Fibroblast of skin of abdomen (primary cell): Measurements from ENCODE around the gene UST.

Experiments used
- DNase-seq: peaks from one replicate; pipeline ENCODE4 v3.0.0-alpha.2; 2013

Gene UST

DNA sequence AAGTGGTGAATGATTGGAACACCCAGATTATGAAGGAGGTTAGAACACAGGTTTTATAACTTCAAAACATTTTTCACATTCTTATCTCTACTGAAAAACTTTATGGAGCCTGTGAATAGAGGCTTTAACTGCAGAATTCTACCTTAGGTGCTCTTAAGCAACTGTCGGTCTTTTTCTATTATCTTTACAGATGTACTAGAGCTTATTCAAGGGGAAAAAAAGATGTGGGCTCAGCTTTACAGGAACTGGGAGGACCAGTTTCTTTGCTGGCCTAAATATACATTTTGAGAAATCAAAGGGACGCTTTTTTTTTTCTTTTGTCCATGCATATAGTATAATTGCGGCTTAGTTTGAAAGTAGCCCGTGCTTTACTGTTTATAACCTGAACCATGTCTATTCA lies 58.9 kb downstream of the UST start:
- no peak for DNase-seq

DNA sequence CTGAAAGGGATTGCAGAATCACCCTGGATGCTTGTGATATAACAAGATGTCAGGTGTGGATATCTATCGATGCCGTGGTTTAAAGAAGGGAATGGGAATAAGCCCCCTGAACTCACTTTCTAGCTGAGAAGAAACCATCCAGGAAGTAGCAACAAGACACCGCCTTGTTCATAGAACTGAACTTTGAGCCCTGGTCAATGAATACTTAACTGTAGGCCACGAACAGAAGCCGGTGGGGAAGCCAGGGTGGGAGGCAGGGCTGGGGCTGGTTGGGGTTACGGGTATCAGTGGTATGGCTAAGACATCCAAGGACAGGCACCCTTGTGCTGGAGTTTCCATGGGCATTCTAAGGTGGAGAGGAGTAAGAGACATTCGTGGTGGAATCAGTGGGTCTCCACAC lies 61.0 kb downstream of the UST start:
- no peak for DNase-seq

DNA sequence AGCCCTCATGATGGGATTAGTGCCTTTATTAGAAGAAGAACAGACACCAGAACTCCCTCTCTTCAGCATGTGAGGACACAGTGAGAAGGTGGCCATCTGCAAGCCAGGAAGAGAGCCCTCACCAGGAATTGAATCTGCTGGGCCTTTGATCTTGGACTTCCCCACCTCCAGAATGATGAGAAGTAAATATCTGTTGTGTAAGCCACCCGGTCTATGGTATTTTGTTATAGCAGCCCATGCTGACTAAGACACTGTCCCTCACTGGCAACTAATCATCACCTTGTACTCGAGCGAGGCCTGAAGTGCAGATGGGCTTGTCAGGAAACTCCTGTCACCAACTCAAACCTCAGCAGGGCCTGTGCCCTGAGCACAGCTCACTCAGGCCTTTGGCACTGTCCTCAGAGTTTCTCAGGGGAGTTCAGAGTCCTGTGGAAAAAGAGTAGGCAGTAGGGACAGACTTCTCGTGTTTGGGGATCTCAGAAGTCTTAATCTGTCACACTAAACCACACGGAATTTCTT lies 62.0 kb downstream of the UST start:
- no peak for DNase-seq

DNA sequence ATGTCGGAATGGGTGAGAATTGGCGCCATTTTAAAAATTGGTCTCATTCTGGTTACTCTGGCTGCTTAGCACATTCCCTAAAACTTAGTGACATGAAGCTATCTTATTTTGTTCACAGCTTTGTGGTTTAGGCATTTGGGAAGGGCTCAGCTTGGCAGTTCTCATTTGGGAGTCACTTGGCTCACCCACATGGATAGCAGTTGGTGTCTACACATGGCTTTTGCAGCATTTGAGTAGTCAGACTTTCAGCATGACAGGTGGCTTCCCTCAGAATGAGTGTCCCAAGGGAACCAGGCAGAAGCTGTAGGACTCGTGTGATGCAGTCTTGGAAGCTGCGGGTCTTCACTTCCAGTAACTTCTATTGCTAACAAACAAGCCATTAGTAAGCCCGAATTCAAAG lies 64.6 kb downstream of the UST start:
- no peak for DNase-seq

DNA sequence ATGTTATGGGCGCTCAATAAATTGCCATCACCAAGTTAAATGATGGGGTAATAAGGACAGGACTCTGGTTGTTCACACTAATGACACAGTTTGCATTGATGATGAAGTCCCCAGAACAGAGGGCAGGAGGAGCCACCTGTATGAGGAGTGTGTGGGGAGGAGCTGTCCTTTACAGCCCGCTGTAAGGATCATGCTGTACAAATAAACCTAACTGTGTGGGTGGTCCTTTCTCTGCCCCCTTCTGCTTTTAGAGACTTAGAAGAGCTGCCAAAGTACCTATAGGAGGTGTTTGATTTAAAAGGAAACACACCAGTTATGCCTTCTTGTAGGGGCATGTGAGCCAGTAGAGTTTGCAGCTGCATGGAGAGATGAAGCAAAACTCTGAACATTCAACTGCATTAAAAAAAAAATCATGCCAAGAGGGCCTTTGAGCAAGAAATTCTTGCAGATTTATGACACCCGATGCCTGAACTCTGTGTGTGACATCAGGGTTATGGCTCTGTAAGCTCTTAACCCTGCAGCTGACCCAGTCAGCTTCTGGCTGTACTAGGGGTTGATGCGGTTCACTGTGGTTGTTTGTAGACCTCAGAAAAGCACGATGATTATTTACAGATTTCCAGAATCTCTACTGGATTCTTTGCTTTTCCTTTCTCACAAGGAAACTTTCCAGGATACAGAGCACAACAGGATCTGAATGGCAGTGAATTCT lies 67.4 kb downstream of the UST start:
- DNase-seq, result no peak

DNA sequence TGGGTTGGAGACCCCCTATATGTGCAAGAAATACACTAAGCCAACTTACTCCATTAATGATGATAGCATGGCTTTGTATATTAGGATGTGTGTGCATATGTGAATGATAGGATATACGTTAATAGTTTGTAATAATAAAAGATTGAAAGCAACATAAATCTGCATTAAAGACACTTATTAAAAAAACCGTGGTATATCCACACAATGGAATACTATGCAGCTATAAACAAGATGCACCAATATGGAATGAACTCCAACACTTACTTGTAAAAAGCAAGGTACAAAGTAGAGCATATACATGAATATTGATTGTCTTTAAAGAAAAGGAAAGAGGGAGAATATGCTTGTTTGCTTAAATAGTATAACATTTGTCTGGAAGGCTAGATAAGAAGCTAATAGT lies 68.0 kb downstream of the UST start:
- DNase-seq, result no peak

DNA sequence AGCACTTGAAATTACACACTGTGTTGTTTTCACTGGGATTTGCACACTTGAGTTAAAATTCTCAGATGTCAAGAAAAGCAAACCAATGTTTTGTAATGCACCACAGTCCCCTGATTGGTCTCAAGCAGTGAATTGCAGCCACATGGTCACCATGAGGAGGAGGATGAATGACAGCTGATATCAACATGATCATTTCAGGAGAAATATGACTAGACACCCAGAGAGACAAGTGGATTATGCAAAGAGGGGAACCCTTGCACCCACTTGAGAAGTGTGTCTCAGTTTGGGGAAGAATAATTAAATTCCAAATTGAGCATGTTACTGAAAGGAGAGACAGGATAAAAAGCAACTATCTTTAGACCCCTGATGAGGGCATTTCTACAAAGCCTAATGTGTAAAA lies 69.3 kb downstream of the UST start:
- DNase-seq, result no peak

DNA sequence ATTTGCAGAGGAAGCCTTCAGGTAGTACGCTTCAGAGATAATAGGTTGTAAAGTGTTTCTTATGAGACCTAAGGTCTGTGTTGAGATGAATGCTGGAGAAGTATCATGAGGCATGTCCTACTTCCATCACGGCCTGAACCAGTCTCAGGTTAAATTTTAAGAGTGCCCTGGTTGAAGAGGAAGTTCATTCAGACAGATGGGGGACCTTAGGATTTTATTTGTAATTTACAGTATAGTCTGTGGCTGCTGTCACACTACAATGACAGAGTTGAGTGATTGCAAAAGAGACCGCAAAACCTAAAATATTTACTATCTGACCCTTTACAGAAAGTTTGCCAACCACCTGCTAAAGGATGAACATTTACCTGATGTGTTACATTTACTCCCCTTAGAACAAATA lies 70.9 kb downstream of the UST start:
- no peak for DNase-seq

DNA sequence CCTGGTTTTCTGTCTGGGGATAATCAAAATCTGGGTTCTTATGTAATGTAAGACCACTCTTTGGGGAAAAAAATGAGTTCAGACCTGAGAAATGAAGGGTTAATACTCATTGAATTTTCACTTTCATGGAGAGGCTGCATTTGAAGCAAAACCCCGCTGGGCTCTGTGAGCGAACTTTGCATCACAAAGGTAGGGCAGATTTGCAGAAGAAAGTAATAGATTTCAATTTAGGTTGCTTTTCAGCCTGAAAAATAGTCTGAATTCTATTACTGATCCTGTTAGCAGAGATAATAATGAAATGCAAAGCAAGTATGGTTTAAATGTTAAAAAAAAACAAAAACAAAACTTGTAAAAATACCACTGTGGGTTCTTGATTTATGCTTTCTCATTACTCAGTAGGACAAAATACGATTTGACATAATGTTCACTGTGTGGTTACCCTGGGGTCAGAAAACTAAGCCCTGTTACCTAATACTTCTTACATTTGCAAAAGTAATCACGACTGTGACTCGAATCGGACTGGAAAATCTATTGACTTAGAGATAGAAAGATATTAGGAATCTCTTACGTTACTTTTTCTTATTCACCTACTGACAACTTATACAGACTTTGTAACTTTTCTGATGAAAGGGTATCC lies 72.2 kb downstream of the UST start:
- peak; percentile 25 for DNase-seq

DNA sequence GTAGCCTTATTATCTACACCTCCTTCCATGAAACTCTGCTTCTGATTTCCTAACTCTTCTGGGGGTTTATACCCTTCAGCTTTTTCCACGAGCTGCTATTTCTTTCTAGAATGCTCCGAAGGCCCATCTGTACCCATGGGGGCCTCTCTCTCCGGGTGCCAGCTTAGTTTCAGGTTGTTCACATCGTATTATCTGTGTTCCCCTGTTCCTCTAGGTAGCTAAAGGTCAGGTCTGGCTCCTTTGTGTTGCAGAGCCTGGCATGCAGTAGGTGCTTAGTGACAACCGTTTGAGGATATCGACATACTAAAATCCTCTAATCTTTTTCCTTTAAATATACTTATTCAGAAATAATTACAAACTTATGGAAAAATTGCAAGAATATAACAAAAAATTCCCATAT lies 73.0 kb downstream of the UST start:
- DNase-seq, result no peak

DNA sequence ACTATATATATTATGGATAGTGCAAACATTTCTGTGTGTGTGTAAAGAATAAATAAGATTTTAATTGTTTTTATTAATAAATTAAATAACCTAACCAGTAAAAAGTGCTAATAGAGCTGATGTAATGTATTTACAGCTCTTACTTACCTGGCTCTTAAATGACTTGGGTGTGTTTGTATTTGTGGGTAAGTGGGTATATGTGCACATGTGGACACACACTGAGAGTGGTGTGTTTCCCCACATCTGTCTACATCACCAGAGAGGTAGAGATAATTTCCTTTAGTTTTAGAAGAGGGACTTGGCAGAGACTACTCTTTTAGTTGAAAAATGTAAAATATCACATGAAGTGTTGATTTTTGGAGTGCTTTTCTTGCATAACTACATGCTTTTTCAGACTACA lies 76.0 kb downstream of the UST start:
- DNase-seq, result no peak

DNA sequence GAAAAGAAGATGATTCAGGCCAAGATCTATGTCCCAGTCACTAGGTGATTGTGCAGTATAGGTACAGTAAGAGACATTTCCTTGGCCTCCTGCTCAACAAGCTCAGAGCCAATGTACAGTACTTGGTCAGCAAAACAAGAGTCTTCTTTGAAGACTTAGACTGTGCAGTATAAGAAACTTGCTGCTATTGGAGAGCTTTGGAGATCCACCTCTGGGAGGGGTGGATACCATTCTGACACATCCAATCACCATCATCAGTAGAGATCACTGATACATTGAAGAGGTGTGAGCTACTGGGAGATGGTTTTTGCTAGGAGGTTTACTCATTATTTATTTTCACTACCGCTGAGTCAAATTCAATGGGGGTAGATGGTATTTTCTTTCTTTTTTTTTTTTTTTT lies 77.5 kb downstream of the UST start:
- no peak for DNase-seq

DNA sequence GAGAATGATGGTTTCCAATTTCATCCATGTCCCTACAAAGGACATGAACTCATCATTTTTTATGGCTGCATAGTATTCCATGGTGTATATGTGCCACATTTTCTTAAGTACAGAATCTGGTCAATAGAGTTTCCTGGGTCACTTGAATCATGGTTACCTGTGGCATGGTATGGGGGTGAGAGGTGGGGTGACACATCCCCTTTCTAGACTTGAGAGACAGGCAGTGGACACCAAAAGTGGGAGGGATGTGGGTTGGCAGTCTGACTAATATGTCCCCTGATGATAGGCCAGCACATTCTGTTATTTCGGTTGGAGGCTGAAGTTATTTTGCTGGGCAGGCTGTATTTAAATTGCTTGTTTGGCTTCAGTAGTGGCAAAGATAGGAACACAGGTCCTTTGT lies 78.1 kb downstream of the UST start:
- no peak for DNase-seq

DNA sequence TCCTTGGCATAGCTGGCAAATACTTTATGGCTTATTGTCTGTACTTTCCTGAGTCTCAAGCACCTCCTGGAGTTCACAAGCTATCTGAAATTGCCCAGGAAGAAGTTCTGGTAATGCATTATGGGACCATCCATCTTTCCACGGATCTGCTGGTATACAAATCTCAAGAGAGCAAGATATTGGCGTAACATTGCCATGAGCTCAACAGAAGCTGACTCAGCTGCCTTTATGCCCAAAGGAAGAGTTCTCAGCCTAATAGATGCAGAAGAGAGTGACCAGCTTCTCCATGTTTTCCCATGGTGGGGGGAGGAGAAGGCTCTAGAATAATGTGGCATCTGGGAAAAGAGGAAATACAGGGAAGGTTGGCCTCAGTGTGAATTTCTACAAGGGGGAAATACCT lies 78.7 kb downstream of the UST start:
- DNase-seq, result no peak

DNA sequence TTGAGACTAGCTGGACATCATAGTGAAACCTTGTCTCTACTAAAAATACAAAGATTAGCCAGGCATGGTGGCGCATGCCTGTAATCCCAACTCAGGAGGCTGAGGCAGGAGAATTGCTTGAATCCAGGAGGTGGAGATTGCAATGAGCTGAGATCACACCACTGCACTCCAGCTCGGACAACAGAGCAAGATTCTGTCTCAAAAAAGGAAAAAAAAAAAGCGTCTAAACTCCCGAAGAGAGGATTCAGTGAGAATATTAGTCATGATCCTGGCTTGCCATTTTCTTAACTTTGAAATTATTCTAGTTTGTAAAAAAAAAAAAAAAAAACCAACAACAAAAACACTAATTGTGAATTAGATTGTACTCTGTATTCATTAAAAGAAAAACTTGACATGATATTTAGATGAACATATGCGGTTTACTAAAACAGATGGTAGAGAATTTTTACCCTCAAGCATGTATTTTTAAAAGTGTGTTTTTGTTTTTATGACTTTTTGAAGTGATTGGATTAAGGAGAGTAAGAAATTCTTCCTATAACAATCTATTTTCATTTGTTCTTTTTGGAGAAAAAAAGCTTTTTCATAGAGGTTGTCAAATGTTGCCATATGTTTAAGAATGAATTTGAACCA lies 80.7 kb downstream of the UST start:
- DNase-seq, result peak; percentile 23

DNA sequence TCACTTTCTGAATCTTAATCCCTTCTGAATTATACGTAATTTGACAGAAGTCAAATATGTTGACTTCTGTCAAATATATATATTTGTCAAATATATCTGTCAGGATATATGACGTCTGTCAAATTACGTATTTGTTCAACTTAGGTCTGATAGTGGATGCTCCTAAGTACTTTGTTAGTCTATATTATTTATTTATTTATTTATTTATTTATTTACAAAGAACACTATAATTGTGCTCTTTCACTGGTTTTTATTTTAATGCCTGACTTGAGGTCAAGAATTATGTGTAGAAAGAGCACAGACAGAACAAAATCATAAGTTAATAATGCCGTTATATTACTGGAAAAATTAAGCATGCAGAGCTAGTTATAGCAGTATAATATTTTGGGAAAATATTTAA lies 81.2 kb downstream of the UST start:
- DNase-seq, result no peak

DNA sequence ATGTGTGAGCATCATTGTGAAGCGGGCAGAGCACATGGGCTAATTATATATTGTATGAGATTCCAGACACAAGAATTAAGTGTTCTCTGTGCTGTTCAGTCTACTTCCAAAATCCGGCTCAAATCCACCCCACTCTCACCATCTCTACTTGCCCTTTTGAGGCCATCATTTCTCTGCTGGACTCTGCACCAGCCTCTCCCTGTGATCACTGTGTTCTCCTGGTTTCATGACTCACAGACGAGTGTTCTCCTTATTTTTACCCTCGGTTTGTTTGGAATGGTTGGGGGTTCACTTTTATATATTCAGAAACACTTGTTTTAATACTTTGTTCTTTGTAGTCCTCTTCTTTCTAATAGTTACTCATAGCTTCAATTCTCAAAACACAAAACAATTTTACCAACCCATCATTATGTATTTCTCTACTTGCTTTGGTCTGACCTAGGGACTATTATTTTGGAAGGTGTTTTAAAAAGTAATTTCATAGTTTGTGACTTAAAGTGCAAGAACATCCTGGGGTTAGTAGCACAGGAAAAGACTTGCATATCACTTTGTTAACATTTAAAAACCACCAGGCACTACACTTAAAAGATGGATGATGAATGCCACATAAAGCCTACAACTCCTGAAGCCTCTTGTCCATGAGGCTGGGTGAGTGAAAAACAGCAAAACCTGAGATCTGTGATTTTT lies 82.7 kb downstream of the UST start:
- DNase-seq, result no peak

DNA sequence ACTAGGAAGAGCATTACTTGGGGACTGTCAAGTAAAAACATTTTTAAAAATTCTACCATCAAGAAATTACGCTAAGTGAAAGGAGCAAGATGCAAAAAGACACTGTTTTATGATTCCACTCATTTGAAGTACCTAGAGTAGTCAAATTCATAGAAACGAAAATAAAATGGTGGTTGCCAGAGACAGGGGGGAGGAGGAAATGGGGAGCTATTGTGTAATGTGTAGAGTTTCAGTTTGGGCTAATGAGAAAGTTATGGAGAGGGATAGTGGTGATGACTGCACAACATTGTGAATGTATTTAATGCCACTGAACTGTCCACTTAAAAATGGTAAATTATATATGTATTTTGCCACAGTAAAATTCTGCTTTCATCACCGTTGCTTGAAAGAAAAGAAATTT lies 83.8 kb downstream of the UST start:
- DNase-seq, result no peak

DNA sequence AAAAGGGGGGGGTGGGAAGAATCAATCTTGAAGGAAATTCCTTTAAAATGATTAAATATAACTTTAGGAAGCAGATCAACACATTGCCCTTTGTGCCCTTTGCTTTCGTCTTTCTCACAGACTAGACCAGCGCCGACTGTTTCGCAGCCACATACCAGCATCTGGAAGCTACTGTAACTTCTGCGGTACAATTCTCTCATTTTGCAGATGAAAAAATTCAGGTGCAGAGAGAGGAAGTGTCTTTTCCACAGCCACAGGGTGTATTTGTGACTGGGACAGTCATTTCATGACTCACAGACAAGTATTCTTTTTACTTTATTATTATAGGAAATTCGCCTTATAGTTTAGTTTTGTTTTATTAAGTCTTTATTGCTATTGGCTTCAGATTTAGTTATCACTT lies 84.2 kb downstream of the UST start:
- peak; percentile 17 for DNase-seq

DNA sequence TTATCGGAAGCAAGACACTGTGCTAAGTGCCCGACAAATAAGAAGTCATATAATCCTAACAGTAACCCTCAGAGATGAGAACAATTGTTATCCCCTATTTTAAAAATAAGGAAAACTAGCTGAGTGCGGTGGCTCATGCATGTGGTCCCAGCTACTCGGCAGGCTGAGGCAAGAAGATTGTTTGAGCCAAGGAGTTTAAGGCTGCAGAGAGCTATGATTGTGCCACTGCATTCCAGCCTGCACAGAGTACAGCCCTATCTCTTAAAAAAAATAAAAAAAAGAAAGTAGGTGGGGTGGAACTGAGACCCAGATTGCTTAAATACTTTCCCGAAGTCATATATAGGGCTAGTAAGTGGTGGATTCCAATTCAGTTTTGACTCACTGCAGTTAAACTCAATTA lies 84.7 kb downstream of the UST start:
- peak; percentile 30 for DNase-seq

DNA sequence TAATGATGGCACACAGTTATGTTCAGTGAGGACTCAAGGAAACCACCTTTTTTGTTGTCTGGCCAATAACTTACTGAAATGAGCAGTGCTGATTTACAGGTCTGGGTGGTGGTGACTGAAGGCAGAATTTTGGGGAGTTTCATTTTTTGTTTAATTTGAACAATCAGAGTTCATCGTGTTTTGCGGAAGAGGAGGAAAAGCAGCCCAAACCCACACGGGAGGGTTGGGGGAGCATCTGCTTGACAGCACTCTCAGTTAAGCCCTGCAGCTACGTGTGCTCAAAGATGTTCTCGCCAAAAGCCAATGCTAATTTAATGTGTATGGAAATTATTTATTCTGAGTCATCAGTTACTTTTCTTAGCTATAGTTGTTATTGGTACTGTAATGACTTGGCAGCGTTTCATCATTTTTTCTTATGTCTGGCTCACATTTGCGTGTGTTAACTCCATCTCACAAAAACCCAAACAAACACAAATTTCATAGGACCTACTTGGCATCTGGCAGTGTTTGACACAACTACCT lies 89.2 kb downstream of the UST start:
- DNase-seq, result peak; percentile 93

DNA sequence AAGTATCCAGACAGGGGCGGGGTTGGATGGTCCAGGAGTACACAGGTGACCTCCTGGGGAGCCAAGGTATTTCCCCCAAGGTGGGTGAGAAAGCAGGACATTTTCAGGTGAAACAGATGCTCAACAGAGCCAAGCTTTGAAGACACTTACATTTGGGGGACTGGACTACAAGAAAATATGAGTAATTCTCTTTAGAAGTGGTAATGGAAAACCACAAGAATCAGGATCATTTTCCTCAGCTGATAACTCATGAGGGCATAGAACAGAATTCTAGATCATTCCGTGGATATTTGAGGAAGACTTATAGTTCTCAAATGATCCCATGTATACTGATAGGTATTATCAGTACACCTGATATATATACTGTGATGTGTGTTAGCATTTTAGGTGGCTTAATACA lies 89.9 kb downstream of the UST start:
- DNase-seq, result no peak

DNA sequence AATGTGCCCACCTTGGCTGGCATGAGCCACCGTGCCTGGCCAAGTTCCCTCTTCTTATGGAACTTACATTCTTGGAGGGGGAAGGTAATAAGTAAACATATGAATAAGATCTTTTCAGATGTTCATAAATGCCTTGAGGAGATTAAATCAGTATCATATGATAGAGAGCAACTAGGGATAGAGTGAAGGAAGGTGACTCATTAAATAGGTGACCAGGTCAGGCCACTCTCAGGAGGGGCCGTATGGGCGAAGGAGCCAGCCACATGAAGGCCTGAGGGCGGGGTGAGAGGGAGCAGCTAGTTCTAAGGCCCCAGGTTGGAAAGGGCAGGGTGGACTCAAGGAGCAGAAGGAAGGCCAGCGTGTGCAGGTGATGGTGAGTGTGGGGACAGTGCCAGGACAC lies 91.1 kb downstream of the UST start:
- DNase-seq, result no peak
